ENCODE results near the gene COBLL1. TPM values are rescaled to one million over a fixed set of nuclear protein-coding genes. Genes with fewer than 3 reads are reported as not detected.

Gene COBLL1
- total RNA-seq, 1 donor from 2014 or later = 28.2 TPM

- no peaks in the 10 kb centered on the region for H3K36me3 Mint-ChIP-seq
- H3K4me3 Mint-ChIP-seq = no peak overlapping the region
- H3K27me3 Mint-ChIP-seq = no peaks in the 10 kb centered on the region
- DNase-seq (ENCODE audit: extremely low spot score, unreplicated experiment) = no peak
- no peaks in the 10 kb centered on the region for H3K4me1 Mint-ChIP-seq (ENCODE audit: unreplicated experiment)
- H3K27ac Mint-ChIP-seq = no peak overlapping the region
- no peak for TF ChIP-seq CTCF (conservative IDR thresholded peaks at IDR 0.05)
- no peaks in the 10 kb centered on the region for H3K9me3 Mint-ChIP-seq
Measured at GRCh38 chr2:164816900-164817299, 24.7 kb downstream of the COBLL1 start.

GRCh38 chr2:164816046-164816445, 25.6 kb downstream of the COBLL1 start:
- H3K27me3 Mint-ChIP-seq = no peaks in the 10 kb centered on the region

GRCh38 chr2:164815071-164815793, 26.4 kb downstream of the COBLL1 start:
- DNase-seq (ENCODE audit: extremely low spot score, unreplicated experiment) = no peak
- H3K27ac Mint-ChIP-seq = no peak overlapping the region
- H3K4me3 Mint-ChIP-seq = no peak overlapping the region
- H3K36me3 Mint-ChIP-seq = no peaks in the 10 kb centered on the region
- no peak for TF ChIP-seq CTCF (conservative IDR thresholded peaks at IDR 0.05)
- no peaks in the 10 kb centered on the region for H3K4me1 Mint-ChIP-seq (ENCODE audit: unreplicated experiment)
- no peaks in the 10 kb centered on the region for H3K27me3 Mint-ChIP-seq
- no peaks in the 10 kb centered on the region for H3K9me3 Mint-ChIP-seq

More at GRCh38 chr2:164816046-164816445, 25.6 kb downstream of the COBLL1 start:
- H3K36me3 Mint-ChIP-seq = no peaks in the 10 kb centered on the region
- no peak for TF ChIP-seq CTCF (conservative IDR thresholded peaks at IDR 0.05)
- H3K4me3 Mint-ChIP-seq = no peak overlapping the region
- no peaks in the 10 kb centered on the region for H3K9me3 Mint-ChIP-seq
- no peak overlapping the region for H3K27ac Mint-ChIP-seq
- DNase-seq (ENCODE audit: extremely low spot score, unreplicated experiment) = no peak
- no peaks in the 10 kb centered on the region for H3K4me1 Mint-ChIP-seq (ENCODE audit: unreplicated experiment)

GRCh38 chr2:164813535-164813934, 28.1 kb downstream of the COBLL1 start:
- no peak for TF ChIP-seq CTCF (conservative IDR thresholded peaks at IDR 0.05)
- no peak overlapping the region for H3K27ac Mint-ChIP-seq
- no peak for DNase-seq (ENCODE audit: extremely low spot score, unreplicated experiment)
- H3K4me1 Mint-ChIP-seq (ENCODE audit: unreplicated experiment) = no peaks in the 10 kb centered on the region
- no peaks in the 10 kb centered on the region for H3K9me3 Mint-ChIP-seq
- H3K36me3 Mint-ChIP-seq = no peaks in the 10 kb centered on the region
- no peaks in the 10 kb centered on the region for H3K27me3 Mint-ChIP-seq
- no peak overlapping the region for H3K4me3 Mint-ChIP-seq

- Mint-ChIP-seq H3K27me3 (no peaks in the 10 kb centered on the region), H3K4me1 (ENCODE audit: unreplicated experiment) (no peaks in the 10 kb centered on the region), H3K9me3 (no peaks in the 10 kb centered on the region), H3K36me3 (no peaks in the 10 kb centered on the region), H3K27ac (no peak overlapping the region), H3K4me3 (no peak overlapping the region)
- no peak for DNase-seq (ENCODE audit: extremely low spot score, unreplicated experiment)
- no peak for TF ChIP-seq CTCF (conservative IDR thresholded peaks at IDR 0.05)
Measured at GRCh38 chr2:164812378-164812777, 29.2 kb downstream of the COBLL1 start.
